MV-4-11 (cell line): Measurements from ENCODE around the gene TTC17.
"Not testable (repeated sequence)": the region's sequence is repeated elsewhere in the genome, so short reads cannot be mapped to it uniquely, and the experiment has no call there.

Experiments used
- DNase-seq: peaks from one replicate; lab custom pipeline; 2025; lab: John Stamatoyannopoulos, UW

The TTC17 gene

GRCh38 chr11:43467958-43468357, 109.2 kb downstream of the TTC17 start:
- DNase-seq: no peak

- not testable (repeated sequence) for DNase-seq
Measured at GRCh38 chr11:43477491-43477890, 118.8 kb downstream of the TTC17 start.

- no peak for DNase-seq
Measured at GRCh38 chr11:43486141-43486540, 127.4 kb downstream of the TTC17 start.

- DNase-seq: no peak
Measured at GRCh38 chr11:43489869-43490465, 131.2 kb downstream of the TTC17 start.

- DNase-seq: no peak
Measured at GRCh38 chr11:43492701-43493100, 134.0 kb downstream of the TTC17 start.

GRCh38 chr11:43493431-43493830, 134.7 kb downstream of the TTC17 start:
- DNase-seq: no peak

DNA sequence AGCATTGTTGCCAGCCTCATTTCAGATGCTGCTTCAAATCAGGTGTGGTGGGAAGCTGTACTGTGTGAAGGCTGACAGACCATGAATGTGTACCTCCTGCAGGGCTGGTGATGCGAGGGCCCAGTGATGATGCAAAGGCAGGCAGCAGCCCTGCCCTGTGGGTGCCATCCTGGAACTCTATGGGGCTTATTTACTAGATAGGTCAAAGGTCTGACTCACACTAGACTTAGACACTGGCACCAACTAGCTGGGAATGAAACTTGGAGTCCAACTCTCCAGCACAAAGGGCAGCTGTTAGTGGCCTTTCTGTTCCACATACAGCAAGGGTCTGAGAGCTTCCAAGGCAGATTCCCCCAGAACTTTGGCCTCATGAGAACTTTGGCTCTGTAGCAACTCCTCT, 138.4 kb downstream of the TTC17 start:
- DNase-seq: no peak

GRCh38 chr11:43498561-43498960, 139.8 kb downstream of the TTC17 start:
- peak; percentile 8 for DNase-seq

DNA sequence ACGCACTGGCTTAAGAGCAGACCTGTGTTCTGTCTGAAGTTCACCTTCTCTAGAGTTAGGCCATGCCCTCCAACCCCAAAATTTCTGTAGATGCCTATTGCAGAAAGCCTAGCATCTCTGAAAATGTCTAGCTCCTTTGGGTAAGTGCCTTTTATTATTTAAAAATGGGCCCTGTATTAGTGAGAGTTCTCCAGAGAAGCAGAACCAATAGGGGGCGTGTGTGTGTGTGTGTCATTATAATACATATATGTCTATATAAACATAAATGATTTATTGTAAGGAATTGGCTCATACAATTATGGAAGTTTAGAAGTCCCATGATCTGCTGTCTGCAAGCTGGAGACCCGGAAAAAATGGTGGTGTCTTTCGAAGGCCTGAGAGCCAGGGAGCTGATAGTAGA, 144.7 kb downstream of the TTC17 start:
- peak; percentile 5 for DNase-seq

GRCh38 chr11:43504316-43504950, 145.7 kb downstream of the TTC17 start:
- DNase-seq: peak; percentile 2

- DNase-seq: no peak
Measured at GRCh38 chr11:43505171-43505570, 146.5 kb downstream of the TTC17 start.

- DNase-seq: no peak
Measured at GRCh38 chr11:43507171-43507570, 148.5 kb downstream of the TTC17 start.

DNA sequence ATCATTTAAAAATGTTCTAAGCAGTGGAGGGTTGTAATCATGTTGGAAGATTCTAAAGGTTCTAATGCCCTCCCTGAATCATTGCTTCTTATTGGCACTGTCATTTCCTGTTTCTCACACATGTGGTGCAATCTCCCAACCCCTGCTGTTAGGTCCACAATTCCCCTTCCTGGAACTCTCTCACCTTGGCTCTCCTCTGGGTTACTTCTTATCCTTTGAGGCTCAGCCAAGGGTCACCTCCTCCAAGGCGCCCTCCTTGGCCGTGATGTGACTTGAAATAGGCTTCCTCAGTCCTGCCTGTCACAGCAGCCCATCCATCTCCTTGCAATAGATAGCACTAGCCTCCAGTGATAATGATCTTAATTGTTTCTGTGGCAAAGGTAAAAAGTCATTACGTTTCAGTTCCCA, 149.8 kb downstream of the TTC17 start:
- peak; percentile 39 for DNase-seq

DNA sequence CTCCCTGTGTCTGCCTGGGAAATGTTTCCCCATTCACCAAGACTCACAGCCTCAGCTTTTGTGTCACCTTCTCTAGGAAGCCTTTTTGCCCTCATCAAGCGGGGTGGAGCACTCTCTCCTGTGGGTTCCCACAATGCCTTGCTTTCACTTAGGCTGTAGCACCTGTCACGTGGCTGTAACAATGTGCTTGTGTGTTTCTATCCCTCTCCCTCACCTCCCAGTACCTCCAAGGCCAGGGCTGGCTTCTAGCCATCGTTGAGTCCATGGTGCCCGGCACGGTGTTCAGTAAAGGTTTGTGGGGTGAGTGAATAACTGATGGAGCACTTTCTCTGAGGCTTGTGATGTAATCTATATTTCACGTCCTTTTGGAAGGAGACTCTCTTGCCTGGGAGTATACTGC, 153.2 kb downstream of the TTC17 start:
- no peak for DNase-seq

DNA sequence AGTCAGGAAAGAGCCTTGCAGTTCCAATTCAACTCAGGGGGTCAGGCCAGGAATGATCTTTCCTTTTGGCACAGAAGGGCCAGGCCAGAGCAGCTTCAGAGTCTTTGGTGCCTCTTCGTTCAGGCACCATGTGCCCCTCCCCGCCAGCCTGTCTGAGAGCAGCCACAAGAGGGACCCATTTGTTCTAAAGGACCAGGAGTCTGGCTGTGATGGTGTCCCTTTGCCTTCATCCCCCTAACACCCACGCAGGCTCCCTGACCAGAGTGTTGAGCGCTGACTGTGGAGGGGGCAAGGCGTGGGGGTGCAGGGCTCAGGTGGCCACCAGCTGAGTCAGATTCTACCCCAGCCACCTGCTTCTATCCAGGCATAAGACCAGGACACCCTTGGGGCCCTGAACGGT, 156.4 kb downstream of the TTC17 start:
- no peak for DNase-seq

DNA sequence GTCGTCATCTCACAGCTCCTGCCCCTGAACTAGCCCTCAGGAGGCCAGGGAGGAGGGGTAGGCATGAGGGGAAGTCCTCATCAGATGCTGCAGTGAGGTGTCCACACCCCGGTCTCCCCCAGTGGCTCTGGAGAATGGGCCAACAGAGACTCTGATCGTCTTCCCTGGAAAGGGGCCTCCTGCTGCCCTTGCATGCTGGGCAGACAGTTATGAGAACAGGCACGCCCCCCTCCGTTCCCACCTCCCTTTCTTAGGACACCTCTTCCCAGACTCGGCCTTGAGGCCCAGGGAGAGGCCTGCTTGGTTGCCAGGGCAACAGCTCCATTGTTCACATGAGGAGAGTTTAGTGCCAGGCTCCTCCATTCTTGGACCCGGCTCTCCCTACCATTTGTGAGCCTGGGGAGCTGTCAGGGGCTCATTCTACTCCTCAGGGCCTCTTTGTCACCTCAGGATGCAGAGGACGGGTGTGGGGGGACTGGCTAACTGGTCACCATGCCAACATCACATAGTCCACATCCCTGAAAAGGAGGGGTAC, 157.7 kb downstream of the TTC17 start:
- no peak for DNase-seq

DNA sequence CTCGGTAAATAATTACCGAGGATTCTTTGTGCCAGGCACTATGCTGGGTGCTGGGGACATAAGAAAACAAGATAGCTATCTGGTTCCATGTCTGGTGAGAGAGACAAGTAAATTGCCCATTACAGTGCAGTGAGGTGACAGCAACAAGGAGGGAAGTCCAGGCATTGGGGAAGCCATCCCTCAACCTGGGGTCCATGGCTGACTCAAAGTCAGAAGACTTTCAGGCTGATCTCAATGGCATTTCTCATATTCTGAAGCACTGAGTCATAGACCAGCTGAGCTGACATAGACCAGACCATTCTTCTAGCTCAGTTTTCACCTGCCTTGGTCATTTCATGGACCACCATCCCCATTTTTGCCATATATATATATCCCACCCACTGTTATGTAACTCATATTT, 158.8 kb downstream of the TTC17 start:
- DNase-seq: no peak

DNA sequence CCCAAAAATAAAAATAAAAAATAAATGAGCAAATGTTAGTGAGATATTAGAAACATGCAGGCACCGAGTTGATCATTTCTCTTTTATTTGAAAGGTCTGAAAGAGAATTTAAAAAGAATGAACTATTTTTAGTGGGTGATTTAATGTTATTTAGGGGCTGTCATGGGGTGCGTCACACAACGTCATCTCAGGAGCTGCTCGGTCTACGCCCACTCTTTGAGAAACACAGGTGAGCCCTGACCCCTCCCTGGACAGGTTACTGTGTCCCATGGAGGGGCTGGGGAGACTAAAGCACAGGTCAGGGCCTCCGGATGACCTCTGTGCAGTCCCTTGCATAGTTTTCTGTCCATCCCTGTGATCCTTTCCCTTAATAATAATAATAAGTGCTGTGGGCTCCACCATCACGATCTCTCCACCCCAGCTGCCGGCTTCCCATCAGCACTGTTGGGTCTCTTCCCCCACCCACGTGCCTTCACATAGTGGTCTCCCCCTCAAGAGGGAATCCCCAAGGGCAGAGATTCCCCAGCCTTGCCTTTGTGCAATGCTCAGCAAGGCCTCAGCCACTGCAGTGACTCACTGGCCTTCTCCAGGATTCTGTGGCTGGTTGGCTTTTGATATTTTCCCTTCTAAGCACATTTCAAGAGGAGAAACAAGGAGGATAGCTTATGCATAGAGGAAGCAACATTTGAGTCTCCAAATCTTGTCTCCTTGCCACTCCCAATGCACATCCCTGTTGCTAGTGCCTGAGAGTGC, 159.9 kb downstream of the TTC17 start:
- no peak for DNase-seq

- DNase-seq: no peak
Measured at GRCh38 chr11:43521471-43521870, 162.8 kb downstream of the TTC17 start.

- DNase-seq: no peak
Measured at GRCh38 chr11:43523632-43524031, 164.9 kb downstream of the TTC17 start.

DNA sequence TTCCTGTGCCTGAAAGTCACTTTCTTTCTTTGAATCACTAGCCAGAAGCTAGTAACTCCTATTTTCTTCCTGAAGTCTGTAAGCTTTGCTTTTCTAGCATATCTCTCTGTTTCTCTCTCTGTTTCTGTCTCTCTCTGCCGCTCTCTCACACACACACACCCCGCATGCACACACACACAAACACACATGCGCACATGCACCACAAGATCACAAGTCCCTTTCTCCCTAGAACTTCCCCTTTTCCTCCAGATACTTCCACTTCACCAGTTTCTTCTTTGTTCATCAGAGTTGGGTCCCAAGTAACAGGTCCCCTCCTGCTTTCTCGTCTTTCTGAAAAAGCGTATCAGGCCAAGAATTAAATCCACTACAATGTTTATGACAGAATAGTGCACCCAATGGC, 173.3 kb downstream of the TTC17 start:
- peak; percentile 93 for DNase-seq

- no peak for DNase-seq
Measured at GRCh38 chr11:43537833-43538615, 179.3 kb downstream of the TTC17 start.
